ENCODE measurements around the gene KCNAB2. TPM values are rescaled to one million over a fixed set of nuclear protein-coding genes. Genes with fewer than 3 reads are reported as not detected.

Gene KCNAB2
- total RNA-seq, 1 donor from 2014 or later = 2.7 TPM

DNA sequence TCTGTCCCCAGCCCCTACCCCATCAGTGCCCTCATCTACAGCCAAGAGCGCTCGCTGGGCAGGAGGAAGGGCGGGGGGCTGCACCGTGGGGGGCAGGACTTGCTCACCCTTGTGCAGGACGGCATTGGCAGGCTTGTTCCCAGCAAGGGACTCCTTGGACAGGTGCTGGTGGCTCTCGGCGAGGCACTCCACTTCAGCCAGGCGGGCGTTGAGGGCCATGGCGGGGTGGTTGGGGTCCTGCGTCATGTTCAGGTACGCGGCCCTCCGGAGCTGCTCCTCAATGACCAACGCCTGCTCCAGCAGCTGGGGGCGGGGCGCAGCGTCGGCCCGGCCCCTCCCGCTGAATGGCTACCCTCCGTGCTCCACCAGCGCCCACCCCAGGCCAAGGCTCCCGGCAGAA is 64.0 kb downstream of the KCNAB2 start:
- H3K27me3 ChIP-seq (ENCODE audit: control insufficient read depth, insufficient read depth, low read length) = peaks cover 5% of the 10 kb centered on the region
- H3K4me3 ChIP-seq (ENCODE audit: low read depth, low read length) = no peak overlapping the region
- no peaks in the 10 kb centered on the region for H3K36me3 ChIP-seq (ENCODE audit: control insufficient read depth, insufficient read depth, low read length)
- TF ChIP-seq, protein P1, sequence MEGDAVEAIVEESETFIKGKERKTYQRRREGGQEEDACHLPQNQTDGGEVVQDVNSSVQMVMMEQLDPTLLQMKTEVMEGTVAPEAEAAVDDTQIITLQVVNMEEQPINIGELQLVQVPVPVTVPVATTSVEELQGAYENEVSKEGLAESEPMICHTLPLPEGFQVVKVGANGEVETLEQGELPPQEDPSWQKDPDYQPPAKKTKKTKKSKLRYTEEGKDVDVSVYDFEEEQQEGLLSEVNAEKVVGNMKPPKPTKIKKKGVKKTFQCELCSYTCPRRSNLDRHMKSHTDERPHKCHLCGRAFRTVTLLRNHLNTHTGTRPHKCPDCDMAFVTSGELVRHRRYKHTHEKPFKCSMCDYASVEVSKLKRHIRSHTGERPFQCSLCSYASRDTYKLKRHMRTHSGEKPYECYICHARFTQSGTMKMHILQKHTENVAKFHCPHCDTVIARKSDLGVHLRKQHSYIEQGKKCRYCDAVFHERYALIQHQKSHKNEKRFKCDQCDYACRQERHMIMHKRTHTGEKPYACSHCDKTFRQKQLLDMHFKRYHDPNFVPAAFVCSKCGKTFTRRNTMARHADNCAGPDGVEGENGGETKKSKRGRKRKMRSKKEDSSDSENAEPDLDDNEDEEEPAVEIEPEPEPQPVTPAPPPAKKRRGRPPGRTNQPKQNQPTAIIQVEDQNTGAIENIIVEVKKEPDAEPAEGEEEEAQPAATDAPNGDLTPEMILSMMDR (IDR thresholded peaks at IDR 0.05; ENCODE audit: insufficient read depth, low read length, poor library complexity, severe bottlenecking) = no peak
- DNase-seq (ENCODE audit: low read depth) = no peak

DNA sequence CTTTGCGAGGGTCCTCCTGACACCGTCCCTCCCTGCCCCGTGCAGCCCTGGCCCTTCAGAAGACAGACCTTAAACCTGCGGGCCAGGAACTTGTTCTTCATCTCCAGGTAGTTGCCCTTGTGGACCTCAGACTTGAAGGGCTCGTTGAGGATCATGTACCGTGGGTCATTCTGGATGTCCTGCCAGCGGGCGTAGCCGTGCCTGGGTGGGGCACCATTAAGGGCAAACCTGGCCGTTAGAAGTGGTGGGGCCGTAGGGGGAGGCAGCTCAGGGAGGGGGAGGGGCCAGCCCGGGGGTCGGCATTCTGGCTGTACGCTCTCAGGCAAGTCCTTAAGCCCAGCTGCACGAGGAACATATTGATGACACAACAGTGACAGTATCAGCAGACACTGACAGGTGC is 64.6 kb downstream of the KCNAB2 start:
- TF ChIP-seq, protein P1 (IDR thresholded peaks at IDR 0.05; ENCODE audit: insufficient read depth, low read length, poor library complexity, severe bottlenecking) = no peak
- Histone ChIP-seq H3K4me3 (ENCODE audit: low read depth, low read length) (no peak overlapping the region), H3K27me3 (ENCODE audit: control insufficient read depth, insufficient read depth, low read length) (peaks cover 5% of the 10 kb centered on the region), H3K36me3 (ENCODE audit: control insufficient read depth, insufficient read depth, low read length) (no peaks in the 10 kb centered on the region)
- no peak for DNase-seq (ENCODE audit: low read depth)

DNA sequence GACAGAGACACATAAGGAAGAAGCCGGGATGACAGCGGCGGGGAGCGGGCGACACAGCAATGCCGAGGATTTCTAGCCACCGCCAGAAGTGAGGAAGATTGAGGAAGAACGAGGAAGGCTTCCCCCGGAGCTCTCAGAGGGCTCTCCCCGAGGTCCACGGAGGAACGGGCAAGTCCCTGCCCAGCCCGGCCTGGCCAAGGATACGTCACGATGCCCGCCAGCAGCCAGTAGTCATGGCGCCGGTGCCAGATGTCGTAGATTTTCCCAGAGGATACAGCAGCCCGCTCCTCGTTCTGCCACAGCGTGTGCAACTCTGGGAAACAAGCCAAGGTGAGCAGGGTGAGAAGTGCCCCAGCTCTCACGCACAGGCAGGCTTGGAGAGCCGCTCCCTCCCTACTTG is 65.9 kb downstream of the KCNAB2 start:
- Histone ChIP-seq H3K4me3 (ENCODE audit: low read depth, low read length) (no peak overlapping the region), H3K27me3 (ENCODE audit: control insufficient read depth, insufficient read depth, low read length) (peaks cover 5% of the 10 kb centered on the region), H3K36me3 (ENCODE audit: control insufficient read depth, insufficient read depth, low read length) (no peaks in the 10 kb centered on the region)
- TF ChIP-seq, protein P1 (IDR thresholded peaks at IDR 0.05; ENCODE audit: insufficient read depth, low read length, poor library complexity, severe bottlenecking) = no peak
- DNase-seq (ENCODE audit: low read depth) = no peak

DNA sequence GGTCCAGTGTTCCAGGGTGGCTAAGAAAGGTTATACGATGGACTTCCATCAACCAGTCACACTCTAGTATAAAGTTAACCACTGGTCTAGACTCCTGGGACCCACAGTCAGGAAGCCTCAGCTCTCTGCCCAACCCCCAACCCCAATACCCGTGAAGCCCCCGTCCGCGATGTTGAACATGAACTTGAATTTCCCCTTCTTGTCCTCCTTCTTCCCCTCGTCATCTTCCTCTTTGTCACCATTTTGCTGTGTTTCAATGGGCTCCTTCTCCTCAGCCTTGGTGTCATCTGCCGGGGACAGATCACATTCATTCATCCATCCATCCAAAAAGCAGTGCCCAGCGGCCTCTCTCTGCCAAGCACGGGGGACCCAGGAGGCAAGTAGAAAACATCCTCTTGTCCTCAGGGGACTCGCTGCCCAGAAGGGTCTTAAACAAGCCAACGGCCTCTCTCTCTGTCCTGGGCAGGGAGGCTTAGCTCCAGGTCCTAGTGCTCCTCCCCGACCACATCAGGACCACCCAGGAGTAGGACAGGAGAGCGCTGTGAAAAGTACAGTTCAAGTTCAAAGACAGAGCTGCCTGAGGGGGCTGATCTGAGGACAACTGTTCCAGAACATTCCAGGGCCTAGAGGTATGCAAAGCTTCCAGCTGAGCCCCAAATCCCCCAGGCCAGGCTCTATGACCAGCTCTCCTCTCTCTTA is 66.5 kb downstream of the KCNAB2 start:
- Histone ChIP-seq H3K4me3 (ENCODE audit: low read depth, low read length) (no peak overlapping the region), H3K36me3 (ENCODE audit: control insufficient read depth, insufficient read depth, low read length) (no peaks in the 10 kb centered on the region), H3K27me3 (ENCODE audit: control insufficient read depth, insufficient read depth, low read length) (peaks cover 5% of the 10 kb centered on the region)
- no peak for DNase-seq (ENCODE audit: low read depth)
- TF ChIP-seq, protein P1 (IDR thresholded peaks at IDR 0.05; ENCODE audit: insufficient read depth, low read length, poor library complexity, severe bottlenecking) = no peak

DNA sequence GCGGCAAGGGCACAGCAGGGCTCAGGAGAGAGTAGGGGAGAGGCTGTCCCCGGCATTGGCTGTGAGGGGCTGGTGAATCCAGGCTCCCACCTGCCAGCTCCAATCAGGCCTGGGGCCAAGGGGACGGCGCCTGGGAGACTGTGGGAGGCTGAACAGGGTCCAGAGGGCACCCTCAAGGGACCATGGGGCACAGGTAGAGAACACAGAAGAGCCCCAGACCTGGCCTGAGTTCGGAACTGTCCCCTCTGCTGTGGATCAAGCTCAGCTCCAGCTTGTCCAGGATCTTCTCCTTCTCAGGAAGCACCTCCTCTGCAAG is 67.0 kb downstream of the KCNAB2 start:
- no peaks in the 10 kb centered on the region for H3K36me3 ChIP-seq (ENCODE audit: control insufficient read depth, insufficient read depth, low read length)
- TF ChIP-seq, protein P1 (IDR thresholded peaks at IDR 0.05; ENCODE audit: insufficient read depth, low read length, poor library complexity, severe bottlenecking) = no peak
- H3K4me3 ChIP-seq (ENCODE audit: low read depth, low read length) = no peak overlapping the region
- H3K27me3 ChIP-seq (ENCODE audit: control insufficient read depth, insufficient read depth, low read length) = peaks cover 5% of the 10 kb centered on the region
- no peak for DNase-seq (ENCODE audit: low read depth)

DNA sequence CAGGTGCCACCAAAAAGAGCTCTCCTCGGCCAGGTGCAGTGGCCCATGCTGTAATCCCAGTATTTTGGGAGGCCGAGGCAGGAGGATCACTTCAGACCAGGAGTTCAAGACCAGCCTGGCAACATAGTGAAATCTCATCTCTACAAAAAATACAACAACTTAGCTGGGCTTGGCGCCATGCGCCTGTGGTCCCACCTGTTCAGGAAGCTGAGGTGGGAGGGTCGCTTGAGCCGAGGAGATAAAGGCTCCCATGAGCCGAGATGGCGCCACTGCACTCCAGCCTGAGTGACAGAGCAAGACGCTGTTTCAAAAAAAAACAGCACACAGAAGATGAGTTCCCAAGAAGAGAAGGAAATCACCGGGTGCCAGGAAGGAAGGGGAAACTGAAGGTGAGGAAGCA is 67.4 kb downstream of the KCNAB2 start:
- H3K27me3 ChIP-seq (ENCODE audit: control insufficient read depth, insufficient read depth, low read length) = peaks cover 5% of the 10 kb centered on the region
- no peaks in the 10 kb centered on the region for H3K36me3 ChIP-seq (ENCODE audit: control insufficient read depth, insufficient read depth, low read length)
- TF ChIP-seq, protein P1 (IDR thresholded peaks at IDR 0.05; ENCODE audit: insufficient read depth, low read length, poor library complexity, severe bottlenecking) = no peak
- no peak overlapping the region for H3K4me3 ChIP-seq (ENCODE audit: low read depth, low read length)
- DNase-seq (ENCODE audit: low read depth) = no peak
